ENCODE results near the gene ACTL8.

Gene ACTL8

DNA sequence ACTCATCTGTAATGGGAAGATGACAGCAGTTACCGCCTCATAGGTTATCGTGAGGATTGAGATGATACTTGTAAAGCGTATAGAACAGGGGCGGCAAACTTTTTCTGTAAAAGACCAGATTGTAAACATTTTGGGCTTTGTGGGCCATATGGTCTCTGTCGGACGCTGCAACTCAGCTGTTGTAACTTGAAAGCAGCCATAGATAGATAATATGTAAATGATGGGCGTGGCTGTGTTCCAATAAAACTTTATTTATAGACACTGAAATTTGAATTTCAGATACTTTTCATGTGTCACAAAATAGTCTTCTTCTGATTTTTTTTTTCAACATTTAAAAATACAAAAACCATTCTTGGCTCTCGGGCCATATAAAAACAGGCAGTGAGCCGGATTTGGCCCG is 15.8 kb downstream of the ACTL8 start:
- no peak for DNase-seq (ENCODE audit: low spot score)

DNA sequence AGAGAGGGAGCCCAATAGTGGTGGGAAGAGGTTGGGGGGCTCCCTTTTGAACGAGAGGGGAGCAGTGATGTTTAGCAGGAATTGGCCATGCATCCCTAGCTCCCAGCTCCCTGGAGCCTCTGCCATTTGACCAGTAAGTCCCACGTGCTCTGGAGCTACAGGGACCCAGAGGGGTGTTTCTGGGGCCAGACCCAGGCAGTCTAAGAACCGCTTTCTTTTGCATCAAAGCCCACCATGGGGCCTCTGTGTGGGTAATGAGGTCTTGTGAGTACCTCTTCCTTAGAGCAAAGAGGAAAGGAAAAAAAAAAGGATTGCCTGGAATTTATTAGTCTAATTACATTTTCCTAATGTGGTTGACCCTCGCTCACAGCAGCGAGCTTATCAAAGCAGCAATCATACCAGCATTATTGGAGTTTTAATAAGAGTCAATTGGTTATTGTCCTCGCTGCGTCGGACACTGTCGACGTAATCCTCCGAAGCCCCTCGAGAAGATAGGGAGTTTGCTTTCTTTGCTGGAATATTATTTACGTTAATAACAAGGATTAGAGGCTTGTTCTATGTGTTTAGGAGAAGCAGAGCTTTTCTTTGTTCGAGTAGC is 17.6 kb downstream of the ACTL8 start:
- no peak for DNase-seq (ENCODE audit: low spot score)

DNA sequence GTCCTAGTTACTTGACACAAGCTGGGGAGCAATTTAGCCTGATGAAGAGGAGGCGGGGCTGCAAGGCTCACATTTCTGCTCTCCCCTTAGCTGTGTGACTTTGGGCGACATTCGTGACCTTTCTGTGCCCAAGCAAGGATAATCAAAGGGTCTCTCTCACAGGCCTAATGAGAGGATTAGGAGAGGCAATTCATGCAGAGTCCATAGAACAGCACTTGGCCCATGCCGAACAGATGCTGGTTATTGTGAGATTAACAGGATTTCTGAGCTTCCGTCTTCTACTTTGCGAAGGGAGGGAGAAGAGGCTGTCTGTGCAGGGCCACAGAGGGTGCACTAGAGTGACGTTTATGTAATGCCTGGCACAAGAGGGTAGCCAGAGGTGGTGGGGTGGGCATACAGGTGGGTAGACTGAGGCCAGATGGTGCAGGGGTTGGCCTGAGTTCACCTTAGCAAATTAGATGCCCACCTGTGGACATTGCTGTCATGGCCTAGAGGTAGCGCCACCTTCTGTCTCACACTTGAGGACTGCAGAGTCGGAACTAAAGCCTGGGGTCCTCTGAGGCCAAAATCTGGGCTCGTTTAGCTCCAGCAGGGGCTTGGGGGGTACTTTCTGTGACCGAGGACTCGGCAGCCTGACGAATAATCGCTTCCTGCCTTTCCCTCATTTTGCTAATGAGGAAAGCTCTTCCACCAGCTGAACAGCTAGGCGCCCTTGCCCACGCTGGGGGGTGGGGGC is 18.6 kb downstream of the ACTL8 start:
- DNase-seq (ENCODE audit: low spot score), result no peak

DNA sequence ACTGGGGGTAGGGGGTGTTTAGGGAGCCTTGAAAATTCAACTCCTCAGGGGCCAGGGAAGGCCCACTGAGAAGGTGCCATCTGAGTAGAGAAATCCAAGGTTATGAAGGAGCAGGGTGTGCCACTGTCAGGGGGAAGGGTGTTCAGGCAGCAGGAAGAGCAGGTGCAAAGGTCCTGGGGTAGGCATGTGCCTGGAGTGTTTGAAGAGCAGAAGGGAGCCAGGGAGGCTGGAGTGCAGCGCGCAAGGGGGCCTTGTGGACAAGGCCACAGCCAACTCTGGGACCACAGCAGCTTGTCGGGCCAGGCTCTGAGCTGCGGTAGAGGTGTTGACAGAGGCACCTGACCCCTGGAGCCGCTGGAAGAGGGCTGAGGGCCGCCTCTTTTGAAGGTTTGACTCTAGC is 19.3 kb downstream of the ACTL8 start:
- no peak for DNase-seq (ENCODE audit: low spot score)

DNA sequence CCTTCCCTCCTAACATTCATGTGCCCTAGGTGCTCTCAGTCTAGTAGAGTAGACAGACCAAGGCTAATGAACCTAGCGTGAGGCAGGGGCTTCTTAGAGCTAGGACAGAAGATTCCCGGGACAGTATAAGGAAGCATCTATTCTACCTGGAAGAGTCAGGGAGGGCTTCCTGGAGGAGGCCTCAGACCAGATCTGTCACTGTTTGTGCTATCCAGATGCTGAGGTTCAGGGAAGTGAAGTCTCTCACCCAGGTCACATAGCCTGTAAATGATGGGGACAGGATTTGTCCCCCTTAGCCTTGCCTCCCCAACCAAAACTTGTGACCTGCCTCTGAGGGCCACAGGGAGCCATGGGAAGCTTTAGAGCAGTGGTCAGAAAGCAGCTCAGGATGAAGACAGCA is 20.7 kb downstream of the ACTL8 start:
- no peak for DNase-seq (ENCODE audit: low spot score)

DNA sequence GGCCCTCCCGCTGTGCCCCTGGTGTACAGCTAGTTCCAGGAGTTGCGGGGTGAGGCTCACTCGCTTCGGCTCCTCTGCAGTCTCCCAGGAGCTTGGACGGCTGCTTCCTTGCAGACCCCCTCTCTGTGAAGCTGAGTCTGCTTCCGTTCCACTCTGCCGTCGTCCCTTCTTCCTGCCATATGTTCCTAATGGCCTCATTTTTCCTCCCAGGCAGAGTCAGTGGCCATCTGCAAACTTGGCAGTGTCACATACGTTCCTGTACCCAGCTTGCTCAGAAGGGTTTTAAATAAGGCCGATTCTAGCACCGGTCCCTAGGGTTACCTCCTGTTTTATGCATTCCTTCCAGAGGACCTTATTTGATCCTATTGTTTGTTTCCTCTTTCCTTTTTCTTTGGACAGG is 21.3 kb downstream of the ACTL8 start:
- no peak for DNase-seq (ENCODE audit: low spot score)

DNA sequence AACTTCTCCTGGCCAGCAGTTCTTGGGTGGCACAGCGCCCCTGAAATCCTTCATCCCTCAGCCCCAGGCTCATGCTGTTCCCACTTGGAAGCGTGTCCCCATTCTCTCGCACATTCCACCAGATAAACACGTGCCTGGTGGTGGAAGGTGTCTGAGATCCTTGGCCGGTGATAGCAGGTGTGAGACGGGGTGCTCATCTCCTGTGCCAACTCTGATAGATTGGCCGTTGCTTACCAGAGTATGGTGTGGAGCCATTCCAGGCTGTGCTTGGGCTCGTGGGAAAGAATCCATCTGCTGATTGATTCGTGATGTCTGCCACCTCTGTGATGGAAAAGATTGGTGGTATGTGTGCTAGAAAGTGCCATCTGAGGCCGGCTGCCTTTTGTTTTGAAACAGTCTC is 22.2 kb downstream of the ACTL8 start:
- DNase-seq (ENCODE audit: low spot score), result no peak

DNA sequence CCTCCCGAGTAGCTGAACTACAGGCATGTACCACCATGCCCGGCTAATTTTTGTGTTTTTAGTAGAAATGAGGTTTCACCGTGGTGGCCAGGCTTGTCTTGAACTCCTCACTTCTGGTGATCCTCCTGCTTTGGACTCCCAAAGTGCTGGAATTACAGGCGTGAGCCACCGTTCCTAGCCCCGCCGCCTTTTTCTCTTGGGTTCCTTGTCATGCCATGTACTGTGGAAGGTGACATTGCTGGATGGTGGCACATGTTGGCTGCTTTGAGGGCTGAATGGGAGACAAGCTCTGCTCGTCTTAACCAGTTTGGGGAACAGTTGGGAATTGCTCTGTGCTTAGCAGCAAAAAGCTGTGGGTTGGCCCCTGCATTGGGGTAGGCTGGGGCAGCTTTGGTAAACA is 22.7 kb downstream of the ACTL8 start:
- DNase-seq (ENCODE audit: low spot score), result no peak

DNA sequence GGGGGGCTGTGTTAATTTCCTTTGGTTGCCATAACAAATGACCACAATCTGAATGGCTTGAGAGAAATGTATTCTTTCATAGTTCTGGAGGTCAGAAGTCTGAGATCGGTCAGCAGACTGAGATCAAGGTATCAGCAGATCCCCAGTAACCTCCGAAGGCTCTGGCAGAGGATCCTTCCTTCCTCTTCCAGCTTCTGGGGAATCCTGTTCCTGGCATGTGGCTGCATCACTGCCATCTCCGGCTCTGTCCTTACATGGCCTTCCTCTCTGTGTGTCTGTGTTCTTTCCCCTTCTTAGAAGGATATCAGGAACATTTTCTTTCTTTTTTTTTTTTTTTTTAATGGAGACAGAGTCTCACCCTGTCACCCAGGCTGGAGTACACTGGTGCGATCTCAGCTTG is 25.8 kb downstream of the ACTL8 start:
- DNase-seq (ENCODE audit: low spot score), result no peak

DNA sequence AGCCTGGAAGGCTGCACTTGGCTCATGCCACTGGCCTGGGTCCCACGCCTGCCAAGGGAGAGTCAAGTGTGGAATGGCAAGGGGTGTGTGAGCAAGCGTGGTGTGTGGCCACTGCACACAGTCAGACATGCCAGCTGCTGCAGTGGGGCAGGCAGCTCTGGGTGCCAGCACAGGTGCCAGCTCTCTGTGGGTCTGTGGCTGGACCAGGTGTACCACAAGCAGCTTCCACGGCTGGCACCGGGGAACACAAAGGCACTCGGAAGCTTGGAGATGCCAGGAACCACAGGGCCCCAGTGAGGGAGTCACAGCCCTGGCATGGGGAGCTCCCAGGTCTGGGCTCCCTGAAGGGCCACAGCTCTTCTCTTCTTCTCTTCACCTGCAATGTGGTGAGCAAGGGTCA is 34.8 kb downstream of the ACTL8 start:
- no peak for DNase-seq (ENCODE audit: low spot score)

DNA sequence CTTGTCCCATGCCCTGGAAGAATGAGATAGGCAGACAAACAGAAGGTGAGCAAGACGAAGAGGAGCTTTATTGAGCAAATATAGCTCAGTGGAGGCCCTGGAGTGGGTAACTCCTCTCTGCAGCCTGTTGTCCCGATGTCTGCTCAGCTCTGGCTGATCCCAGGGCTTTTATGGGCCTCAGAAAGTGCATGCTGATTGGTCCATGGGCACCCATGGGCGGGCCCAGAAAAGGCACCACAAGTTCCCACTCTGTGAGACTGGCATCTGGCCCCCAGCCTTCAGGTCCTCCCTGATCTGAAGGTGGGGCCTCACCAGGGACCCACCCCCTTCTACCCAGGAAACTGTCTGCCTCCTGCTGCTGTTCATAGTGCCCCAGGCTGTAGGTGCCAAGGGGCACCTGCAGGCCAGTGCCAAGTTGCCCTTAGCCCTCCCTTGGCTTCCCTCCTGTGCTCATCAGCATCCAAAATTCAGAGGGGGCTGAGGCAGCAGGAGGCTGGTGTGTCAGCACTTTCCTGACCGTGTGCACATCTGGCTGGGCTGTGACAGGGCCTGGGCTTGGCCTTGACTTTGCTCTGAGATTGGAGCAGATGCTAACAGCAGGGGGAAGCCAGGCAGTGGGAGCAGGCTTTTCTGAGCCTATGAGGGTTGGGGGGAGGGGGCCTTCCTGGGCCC is 35.4 kb downstream of the ACTL8 start:
- DNase-seq (ENCODE audit: low spot score), result no peak

DNA sequence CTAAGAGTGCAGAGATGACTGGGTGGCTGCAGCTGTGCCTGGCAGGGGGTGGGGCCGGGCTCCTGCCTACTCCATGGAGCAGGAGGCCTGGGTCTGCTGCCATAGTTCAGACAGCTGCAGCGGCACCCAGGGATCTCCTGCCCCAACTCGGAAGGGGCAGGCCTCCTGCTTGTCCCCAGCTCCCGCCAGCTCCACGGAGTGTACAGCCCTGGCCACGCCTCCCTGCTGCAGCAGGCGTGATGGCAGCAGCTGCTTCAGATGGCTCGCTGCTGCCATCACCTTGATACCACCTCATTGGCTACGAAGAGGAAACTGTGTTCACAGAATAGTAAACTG is 35.9 kb downstream of the ACTL8 start:
- no peak for DNase-seq (ENCODE audit: low spot score)

DNA sequence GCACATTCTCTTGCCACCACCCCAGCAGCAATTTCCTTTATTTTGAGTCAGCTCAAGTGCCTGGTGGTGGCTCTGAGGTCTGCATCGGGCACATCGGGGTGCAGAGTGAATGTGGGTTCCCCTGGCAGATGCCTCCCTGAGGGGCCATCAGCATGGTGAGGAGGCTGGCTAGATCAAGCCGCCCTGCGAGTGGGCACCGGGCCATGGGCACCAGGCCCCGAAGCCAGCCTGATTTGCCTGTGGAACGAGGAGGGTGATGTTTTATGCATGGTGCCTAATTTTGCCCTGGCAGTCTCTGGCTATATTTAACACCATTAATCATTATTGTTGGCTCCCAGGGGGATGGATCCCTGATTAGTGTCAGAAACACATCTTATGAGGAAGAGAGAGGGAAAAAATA is 36.3 kb downstream of the ACTL8 start:
- no peak for DNase-seq (ENCODE audit: low spot score)

DNA sequence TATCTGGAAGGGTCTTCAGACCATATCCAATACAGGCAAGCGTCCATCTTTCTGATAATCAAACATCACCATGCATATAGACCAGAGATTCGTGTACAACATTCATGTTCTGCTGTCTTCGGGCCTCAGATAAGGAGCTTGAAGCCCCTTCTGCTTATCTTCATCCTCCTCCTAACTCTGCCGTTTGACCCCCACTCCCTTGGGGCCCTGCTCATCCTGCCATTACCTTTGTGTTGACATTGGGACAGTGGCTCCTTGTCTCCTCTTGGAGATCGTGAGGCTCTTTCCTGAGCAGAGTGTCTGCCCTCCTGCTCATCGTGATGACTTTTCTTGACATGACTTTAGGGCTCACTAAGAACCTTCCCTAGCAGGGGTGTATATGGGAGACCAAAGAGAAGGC is 37.3 kb downstream of the ACTL8 start:
- DNase-seq (ENCODE audit: low spot score), result no peak

DNA sequence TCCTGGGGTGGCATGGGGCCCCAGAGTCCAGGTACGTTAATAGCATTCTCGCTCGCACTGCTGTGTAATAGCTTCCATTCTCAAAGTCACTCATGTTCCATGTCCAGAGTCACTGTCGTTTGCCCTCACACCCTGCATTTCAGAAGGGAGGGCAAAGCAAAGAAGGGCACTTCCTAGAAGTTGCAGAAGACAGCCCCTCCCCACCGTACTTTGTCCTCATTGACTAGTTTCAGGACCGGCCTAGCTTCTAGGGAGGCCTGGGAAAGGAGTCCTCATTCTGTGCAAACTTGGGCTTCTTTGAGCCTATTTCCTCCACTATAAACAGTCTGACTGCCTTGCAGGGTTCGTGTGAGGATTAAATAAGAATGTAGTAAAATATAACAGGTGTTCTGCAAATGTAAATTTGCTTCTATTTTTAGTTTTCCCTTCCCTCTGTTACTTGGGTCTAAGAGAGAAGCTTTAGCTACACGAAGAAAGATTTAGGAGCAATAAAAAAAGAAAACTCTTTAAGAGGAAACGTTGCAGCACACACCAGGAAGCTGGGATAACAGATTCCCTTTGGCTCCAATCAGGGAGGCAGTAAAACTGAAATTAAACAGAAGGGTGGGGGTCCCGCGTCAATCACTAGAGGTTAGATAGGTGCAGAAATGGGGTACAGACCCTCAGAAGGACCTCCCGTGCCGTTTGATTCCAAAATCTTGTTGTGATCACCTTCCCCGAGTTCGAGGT is 40.1 kb downstream of the ACTL8 start:
- no peak for DNase-seq (ENCODE audit: low spot score)

DNA sequence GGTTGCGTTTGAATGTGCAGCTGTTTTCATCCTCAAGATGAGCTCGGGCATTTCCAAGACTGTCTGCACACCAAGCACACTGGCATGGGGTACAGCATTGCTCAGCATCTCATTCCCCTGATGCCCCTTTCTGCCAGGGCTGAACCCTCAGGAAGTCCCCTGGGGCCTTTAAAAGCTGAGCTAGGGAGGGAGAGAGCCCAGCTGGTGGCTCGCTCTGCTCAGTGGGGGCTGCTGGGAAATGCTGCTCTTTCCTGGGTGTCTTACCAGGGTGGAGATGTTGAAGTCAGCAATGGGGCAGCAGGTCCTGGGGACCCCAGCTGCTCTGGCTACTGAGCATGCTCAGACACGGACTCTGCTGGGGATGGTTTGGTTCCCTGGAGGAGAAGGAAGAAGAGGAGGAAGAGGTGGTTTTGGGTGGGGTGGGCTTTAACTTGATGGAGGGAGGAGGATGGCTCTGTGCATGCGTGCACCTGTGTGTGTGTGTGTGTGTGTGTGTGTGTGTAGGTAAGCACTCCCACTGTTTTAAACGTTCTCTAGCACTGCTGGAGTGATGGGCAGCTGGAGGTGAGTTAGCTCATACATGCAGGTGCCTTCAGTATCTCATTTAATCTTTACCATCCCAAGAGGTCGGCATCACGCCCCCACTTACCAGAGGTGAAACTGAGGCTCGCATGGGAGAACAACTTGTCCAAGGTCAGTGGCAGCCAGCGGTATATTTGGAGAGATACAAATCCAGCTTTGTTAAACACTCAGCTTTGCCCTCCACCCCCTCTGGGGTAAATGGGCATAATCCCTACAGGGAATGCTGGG is 40.9 kb downstream of the ACTL8 start:
- no peak for DNase-seq (ENCODE audit: low spot score)

DNA sequence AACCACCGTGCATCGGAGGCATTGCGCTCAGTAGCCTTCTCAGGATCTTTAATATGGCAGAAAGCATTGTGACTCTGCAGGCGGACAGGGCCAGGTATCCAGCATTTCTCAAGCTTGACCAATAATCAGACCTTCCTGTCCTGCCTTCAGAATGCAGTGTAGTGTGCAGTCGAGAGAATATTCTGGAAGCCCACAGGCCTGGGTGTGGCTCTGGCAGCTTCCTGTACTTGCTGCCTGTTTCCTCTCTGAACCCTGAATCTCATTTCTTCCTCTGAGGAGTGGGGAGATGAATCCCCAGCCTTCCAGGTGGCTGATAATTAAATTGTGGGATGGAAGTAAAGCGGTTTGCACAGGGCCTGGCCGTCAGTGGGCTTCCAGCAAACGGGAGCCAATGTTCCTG is 42.3 kb downstream of the ACTL8 start:
- no peak for DNase-seq (ENCODE audit: low spot score)

DNA sequence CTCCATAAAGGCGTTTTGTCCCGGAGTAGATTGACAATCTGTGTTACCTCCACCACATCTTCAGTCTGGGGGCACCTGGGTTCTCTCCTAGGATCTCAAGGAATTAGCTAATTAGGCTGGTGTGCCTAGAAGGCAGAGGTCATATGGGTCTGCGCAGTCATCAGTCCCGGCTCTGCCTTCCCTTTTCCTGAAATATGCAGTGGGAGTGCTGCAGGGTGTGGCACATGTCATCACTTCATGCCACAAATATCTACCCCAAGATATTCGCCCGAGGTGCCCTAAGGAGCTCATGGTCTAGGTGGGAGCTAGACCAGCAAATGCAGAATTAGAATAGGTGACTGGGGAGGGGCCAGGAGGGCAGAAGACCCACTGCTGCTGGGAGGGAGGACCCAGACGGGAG is 42.9 kb downstream of the ACTL8 start:
- DNase-seq (ENCODE audit: low spot score), result no peak

DNA sequence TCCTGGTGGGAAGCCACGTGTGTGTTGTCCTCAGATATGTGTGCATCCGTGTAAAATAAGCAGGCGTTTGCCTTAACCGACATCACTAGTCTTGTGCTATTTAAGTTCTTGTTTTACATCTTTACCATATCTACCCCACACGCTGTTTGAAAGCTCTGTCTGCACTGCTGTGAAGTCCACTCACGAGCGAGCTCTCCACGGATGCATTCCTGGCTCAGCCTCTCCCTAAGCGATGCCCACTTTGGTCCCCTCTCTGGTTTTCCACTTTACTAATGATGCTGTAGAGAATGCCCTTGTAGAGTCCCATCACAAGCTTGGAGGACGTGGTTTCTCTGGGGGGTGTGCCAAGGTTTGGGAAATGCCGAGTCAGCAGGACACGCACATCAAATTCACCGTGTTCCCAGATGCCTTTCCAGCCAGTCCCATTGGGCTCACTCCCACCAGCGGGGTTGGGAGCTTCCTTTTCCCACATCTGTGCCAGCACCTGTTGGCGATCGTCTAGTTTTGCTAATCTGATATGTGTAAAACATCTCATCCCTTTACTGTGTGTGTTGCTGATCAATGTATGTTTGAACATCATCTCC is 43.8 kb downstream of the ACTL8 start:
- no peak for DNase-seq (ENCODE audit: low spot score)

DNA sequence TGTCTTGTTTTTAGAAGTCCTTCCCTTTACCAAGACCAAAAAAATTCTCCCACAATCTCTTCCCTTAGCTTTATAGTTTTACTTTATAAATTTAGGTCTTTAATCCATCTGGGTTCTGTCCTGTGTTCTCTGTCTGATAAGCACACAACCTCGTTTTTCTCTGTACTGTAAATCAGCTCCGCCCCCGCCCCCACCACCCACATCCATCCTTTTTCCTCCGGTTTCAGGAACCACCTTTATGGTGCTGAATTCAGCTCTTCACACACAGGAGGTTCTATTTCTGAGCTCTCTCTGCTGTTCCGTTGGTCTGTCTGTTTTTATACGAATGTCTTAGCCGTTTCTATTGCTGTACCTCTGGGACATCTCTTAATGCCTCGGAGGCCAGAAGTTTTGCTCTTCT is 44.5 kb downstream of the ACTL8 start:
- no peak for DNase-seq (ENCODE audit: low spot score)

DNA sequence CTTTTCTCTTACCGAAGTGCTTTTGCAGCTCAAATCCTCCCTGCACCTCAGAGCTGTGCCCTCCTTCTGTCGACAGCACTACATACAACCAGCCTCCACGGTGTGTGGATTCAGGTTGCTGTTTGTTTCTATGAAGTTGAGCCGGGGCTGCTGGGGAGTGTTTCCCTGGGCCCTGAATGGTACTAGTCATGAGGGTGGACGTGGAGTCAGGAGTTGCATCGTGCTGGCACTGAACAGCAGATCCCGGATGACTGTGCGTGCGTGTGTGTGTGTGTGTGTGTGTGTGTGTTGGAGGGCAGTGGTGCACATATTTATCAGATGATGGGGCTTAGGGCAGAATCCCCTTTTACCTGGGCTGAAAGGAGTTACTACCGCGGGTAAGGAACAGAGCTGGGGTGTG is 47.0 kb downstream of the ACTL8 start:
- DNase-seq (ENCODE audit: low spot score), result no peak

DNA sequence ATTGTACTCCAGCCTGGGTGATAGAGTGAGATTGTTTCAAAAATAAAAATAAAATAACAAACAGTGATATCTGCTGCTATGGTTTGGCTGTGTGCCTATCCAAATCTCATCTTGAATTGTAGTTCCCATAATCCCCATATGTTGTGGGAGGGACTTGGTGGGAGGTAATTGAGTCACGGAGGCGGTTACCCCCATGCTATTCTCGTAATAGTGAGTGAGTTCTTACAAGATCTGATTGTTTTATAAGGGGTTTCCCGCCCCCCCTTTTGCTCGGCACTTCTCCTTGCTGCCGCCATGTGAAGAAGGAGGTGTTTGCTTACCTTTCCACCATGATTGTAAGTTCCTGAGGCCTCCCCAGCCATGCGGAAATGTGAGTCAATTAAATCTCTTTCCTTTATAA is 47.8 kb downstream of the ACTL8 start:
- DNase-seq (ENCODE audit: low spot score), result no peak

All from HuH-7 (cell line).